Hematopoietic multipotent progenitor cell treated with erythropoietin and hydrocortisone succinate and interleukin-3 and kit ligand, for 17 days (in vitro differentiated cells): ENCODE data around the gene SMYD3.
A peak's percentile ranks its signal among the peaks of the same experiment; 100 is the strongest.

ENCODE experiments used
- DNase-seq: peaks from one replicate; pipeline ENCODE4 v3.0.0-alpha.2; 2015; ENCODE audit warnings: low spot score

SMYD3 gene

DNA sequence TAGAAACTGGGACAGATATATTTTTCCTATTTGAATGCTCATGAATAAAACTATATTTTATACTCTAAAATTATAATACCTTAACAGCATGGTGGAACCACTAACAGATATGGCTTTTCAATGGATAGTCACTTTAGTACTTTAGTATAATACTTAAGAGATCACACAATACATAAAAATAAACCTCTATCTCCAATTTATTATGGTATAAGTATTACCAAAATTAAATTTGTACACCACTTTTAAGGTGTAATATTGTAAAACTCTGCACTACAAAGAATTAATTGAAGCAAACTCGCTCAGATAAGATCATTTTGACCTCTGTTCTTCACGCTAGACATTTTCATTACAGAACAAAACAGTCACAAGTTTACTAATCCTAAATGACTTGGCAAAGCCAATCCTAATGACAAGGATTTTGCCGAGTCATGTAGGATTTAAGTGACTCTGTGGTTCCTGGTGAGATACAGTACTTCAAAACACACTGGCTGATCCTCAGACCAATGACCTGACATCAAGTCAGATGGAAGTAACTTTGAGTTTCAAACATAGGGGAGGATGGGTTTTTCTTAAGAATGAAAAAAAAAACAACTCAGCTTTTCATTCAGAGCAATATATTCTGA lies 200.6 kb downstream of the SMYD3 start:
- peak; percentile 43 for DNase-seq

DNA sequence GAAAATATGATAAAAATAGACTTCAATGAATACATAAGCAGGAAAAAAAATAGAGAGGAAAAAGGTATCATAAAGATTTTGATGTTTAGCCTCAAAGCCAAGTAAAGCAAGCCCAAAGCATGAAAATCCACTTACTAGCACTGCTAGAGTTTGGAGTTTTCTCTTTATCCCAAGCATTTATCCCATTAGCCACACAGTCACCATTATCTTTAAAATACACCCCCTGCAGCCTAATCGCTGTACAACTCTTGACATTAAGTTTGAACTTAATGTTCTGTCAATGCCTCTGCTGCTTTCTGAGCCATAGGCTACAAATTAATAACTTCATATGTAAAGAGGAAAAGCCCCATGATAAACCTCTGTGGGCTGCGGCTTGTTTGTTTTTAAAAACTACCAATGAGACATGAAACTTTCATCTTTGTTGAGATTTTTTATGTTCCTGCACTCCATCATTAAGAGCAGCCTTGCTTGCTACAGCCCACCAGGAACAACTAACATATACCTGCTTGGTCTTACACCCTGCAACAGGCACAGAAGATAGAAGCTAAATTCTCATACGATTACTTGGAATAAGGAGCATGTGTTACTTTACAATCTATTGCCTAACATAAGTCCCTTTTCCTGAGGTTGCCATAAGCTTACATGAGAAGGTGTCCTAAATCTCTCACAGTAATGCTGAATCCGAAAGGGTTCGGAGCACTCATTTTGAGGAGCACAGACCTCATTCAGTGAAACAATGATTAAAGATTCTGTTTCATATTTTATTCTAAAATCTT lies 202.4 kb downstream of the SMYD3 start:
- DNase-seq, result no peak

DNA sequence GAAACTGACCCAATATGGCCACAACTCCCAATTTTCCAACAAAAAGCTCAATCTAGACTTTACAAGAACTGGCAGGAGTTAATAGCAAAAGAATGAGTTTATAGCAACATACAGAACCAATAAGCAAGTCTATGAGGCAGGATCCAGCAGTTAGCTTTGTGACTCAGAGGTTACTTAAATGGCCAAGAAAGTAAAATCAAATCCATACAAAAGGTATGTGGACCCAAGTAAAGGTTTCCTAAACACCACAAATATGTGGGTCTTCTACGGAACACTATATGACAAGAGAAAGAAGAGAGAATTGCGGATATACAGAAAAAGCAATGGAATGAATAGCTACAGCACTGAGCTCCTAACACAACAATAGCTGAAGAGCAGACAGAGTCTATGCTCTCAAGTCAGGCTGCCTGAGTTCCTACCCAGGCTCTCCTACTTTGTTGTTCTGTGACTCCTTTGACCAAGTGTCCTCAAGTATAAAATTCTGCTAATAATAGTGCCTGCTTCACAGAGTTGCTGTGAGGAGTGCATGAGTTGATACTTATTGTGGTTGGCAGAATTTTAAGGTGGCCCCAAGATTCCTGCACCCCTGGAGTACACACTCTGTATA lies 204.3 kb downstream of the SMYD3 start:
- no peak for DNase-seq

DNA sequence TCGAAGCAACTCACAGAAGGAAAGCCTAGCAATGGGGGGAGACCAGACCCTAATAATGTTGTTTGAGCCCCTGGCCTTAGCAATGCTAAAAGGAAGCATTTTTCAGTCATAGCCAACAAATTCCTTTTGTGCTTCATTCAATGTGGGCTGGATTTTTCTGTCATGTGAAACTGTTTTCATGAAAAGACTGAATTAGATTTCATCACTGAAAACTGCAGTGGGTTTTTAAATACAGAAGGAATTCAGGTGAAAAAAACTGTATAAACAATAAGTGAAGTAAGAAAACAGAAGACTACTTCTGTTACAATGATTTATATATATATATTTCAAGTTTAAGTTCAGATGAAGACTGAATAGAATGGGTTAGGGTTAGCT lies 204.8 kb downstream of the SMYD3 start:
- DNase-seq, result no peak

DNA sequence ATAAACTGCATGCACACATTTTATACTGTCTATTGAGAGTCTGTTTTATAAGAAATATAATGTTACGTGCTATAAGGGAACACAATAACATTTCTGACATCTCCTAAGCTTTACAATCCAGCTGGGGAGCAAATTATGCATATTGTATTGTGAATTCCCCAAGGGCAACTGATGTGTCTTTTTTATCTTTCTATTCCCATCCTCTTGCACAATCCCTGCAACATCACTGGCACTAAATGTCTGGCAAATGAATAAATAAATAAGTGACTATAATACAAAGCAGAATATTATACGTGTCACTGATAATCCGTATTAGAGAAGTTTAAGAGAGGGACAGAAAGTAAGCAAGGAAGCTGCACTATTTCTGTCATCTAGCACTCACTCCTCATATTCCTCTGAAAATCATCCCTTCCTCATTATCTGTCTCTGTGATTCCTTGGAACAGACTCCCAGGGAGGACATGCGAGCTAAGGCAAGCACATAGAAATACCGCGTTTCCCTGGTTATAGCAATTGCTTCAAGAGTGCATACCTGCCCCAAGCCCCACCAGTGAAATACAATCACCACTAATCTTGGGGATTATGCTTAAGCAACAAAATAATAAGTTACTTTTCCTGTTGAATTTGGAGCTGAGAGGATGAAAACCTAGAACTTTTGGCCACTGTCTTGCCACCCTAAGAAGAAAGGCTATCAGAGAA lies 205.4 kb downstream of the SMYD3 start:
- DNase-seq, result no peak

DNA sequence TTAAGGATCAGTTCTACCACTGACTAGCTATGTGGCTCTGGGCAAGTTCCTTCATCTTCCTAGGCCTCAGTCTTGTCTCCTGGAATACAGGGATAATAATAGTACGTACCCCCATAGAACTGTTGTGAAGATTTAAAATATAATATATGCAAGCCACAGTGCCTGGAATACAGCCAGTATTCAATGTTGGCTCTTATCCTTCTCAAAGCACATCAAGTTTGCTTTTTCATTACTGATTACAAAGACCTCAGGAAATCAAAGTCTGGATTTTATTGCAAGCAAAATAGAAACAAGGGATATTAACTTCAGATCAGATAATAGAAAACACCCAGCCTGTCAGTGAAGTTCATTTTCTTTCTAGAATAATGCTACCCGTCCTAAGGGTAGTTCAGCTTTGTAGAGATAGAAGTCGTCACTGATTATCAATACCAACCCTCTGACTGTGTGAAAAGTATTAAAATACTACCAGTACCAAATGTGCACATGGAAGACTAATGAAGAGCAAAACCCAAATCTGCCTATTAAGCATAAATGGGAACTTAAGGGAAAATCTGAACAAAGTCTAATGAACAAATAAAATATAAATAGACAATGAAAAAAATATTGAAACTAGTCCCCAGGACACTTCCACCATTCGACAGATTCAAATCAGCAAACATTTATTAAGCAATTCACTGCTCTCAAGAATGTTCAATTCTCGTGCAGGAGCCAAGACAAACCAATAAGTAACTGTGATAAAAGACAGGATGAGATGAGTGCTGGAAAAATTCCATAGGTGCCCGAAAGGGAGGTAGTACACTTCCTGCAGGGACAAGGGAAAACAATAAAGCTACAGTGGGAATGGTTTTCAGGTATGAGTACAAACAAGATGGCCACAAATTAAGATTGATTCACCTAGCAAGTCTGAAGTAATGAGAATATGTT lies 206.2 kb downstream of the SMYD3 start:
- no peak for DNase-seq

DNA sequence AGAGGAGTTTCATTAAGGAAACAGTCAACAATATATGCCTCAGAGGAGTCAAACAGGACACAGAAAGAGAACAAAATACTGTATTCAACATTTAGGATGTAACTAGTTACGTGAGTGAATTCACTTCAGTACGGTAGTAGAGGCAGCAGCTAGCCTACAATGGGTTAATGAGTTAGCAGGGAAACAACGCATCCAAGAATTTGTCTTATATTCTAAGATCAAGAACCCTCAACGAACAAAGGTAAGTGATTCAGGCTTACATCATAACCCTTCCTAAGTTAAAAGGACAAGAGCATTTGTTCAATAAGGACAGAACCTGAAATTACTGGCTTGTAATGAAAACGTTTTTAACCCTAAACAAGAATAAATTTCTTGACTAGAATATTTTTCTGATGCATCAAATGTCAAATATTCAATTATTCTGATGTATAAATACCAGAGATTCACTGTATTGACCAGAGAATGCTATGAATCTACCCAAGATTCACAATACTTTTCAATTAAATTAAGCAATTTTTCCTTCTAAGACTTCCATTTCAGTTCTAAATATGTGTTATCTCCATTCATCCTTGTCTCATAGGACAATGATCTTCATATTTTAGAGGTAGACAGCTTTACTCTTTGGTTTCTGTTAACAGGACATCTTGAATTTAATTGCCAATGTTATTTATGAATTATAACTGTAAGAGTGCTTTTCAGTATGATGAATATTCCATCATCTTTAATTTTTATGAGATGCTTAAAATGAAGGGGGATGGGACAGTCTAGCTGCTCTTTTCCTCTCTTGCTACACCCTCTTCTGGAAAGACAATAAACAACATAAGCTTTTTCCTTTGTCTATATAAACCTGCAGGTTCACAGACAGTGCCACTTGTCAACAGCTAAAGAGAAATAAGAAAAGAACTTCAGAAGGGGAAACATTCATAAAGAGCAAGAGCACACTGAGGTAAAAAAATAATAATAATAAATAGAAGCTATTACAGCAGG lies 209.5 kb downstream of the SMYD3 start:
- no peak for DNase-seq

DNA sequence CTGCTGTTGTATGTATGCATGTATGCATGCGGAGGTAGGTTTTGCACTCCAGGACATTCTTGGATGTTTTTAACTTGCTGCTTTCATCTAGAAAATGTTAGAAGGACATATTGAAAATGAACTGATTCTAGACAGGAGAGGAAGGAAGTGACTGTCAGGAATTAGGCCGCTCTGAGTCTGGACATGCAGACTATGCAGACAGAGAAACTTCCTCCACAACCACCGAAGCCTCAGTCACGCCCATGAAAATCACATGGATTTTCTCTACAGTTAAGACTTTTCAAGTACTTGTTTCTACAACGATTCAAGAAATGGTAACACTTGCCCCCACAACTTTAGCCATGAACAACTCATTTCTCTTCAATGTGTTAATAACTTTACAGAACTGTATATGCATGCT lies 211.1 kb downstream of the SMYD3 start:
- DNase-seq, result no peak

DNA sequence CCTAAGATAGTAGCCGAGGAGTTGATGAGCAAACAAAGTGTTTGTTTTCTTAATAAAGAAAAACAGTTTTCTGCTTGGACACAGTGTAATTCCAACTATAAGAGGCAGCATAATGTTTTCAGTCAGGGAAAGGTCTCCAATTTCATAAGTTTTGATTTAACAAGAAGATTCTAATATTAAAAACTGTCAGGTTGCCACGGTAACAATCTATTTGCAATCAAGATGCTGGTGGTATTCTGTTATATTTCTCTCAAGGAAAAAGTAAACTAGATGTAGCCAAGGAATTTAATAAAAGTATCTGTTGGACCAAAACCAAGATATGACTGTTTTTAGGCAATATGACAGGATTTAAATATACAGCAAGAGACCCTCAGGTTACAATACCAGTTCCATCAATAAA lies 211.7 kb downstream of the SMYD3 start:
- no peak for DNase-seq

DNA sequence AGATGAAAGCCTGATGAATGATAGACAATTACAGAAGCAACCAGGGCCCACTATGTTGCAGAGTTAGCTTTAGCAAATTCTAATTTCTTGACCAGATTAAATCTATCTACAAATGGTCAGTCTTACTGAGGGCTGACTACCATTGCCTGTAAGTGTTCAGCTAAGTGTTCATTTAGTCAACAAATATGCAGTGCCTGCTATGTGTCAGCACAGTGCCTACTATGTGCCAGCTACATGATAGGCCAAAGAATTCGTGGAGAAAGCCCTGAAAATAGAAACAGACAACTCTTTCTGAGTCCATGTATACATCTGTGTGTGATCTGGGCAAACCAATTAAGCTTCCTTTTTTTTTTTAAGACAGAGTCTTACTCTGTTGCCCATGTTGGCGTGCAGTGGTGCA lies 212.8 kb downstream of the SMYD3 start:
- DNase-seq, result no peak

DNA sequence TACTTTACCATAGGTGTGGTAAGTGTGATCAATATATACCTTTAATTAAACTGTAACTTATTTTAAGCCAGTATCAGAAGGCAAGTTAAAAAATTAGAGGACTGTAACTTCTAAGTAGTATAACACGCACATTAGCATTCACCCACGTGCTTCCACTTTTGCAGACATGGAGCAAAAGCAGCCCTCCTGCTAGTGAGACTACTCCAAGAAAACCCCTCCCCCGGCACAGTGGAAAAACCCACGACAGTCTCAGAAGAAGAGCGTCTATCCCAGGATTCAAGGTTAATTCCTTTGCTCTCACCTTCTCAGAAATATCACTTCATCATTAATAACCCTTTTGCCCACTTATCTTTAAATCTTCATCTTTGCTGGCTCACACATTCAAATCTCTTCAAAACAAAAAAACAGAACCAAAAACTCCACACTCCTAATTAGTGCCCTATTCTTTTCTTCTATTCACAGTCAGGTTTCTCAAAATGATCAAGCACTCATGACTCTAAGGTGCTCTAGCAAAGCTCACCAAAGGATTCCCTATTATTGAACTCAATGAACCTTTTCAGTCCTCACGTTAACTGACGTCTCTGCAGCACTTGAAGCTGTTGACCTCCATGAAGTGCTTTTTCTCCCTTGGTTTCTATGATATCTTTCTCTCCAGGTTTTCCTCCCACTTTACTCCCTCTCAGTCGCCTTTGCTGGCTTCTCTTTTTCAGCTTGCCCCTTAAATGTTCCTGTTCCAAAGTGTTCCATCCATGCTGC lies 213.5 kb downstream of the SMYD3 start:
- DNase-seq, result no peak

DNA sequence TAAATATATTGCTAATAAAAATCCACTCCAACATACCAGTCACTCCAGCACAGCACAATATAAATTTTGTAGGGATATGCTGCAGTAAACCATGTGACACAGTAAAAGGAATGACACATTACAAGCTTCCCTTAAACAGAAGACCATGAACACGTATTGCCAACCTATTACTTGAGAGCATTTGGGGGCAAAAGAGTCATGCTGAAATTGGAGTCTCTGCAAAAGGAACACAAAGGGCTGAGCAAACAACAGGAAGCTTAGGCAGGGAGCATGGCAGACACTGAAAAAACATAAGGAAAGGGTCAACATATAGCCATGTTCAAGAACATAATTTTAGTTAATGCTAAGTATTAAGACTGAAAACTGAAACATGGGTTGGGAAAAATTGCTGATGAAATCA lies 214.5 kb downstream of the SMYD3 start:
- no peak for DNase-seq

DNA sequence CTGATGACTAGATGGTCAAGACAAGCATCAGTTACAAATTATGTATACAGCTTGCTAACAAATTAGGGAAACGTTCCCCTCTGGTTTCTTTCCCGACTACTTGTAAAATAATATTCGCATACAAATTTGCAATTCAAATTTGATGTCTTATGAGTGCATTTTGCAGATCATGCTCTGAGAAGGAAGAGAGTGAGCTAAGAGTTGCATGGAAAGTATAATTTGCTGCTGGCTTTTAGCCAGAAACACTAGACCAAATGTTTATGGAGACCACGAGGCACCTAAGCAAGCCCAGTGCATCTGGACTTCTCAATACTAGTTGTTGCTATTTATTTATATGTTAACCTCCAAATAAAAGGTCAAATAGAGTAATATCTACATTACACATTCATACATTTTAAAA lies 216.0 kb downstream of the SMYD3 start:
- no peak for DNase-seq

DNA sequence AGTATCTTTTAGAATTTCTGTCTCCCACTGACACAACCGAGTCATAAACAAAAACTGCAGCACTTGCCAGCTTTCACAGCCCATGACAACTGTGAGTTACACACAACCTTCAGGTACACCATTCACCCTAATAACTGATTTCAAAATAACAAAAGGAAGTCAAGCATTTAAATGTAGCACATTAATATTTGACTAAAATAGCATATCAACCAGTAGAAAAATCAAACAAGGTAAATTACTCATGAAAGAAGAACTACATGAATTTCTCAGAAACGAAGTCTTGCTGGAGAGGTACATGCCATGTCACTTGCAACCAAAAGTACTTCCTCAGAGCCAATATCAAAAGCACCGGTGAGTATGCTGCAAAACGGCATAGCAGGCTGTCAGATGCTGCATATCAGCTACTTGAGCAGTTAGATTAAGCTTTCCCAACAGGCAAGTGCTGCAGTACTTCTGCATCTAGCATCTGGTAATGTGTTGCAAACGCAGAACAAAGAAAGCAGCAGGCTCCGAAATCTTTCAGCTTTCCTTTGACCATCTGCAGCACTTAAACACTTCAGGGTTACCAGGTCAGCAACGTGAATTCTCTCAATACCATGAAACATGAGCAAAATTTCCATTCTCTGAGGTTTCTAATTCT lies 223.2 kb downstream of the SMYD3 start:
- no peak for DNase-seq

DNA sequence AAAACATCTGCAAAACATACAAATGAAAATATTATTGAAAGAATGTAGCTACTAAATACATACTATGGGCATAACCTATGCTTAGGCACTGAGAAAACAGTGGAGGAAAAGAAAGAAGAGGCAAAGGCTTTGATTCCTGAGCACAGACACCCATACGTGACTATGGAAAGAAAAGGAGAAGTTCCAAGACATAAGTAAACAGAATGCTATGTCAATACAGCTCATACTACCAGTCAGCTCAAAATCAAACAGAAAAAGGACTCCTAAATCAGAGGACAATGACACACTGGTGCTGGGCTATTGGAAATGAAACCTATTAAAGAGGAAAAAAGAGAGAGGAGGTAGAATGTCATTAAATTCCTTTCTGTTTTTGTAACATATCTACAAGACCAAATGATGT lies 225.4 kb downstream of the SMYD3 start:
- DNase-seq, result no peak

DNA sequence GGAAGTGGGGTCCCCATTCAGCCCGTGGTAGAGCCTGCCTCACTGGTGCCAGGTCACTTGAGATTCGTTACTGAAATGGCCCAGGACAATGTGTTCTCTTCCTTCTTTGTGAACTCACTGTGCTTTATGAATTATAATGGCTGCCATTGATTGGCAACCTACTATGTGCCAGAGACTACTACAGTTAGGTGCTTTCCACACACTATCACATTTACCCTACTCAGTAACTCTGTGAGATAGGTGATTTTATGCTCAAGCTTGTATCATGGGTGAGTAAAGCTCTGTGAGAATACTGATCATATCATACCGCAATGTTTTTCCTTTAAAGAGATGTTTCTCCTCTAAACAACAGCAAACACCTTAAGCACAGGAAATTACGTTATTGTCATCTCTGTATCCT lies 225.9 kb downstream of the SMYD3 start:
- DNase-seq, result no peak

DNA sequence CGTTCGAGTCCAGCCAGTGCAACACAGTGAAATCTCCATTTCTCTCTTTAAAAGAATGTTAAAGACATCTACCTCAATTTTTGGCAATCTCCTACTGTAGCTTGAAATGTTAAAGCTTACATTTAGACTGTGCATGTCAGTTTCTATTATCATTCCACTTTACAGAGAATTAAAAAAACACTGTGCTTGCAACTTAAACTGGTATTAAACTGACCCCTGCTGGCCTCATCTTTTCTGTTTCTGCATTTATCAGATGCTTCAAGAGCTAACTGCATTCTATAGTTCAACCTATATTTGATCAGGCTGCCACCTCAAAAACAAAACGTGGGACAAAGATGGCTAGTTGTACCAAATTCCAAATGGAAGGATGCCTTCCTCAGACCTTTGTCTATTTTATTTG lies 226.5 kb downstream of the SMYD3 start:
- no peak for DNase-seq

DNA sequence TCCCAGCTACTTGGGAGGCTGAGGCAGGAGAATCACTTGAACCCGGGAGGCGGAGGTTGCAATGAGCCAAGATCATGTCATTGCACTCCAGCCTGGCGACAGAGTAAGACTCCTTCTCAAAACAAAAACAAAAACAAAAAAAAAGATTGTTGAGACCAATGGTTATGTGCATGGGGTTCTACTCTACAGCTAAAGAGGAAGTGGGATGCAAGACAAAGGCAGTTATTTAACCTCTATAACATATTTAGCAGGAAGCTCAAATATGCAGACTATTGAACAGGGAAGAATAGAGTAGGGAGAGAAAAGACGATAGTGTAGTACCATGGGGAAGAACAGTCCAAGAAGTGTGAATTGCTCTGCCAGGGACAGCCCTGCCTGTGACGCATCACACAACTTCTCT lies 227.7 kb downstream of the SMYD3 start:
- DNase-seq, result no peak

DNA sequence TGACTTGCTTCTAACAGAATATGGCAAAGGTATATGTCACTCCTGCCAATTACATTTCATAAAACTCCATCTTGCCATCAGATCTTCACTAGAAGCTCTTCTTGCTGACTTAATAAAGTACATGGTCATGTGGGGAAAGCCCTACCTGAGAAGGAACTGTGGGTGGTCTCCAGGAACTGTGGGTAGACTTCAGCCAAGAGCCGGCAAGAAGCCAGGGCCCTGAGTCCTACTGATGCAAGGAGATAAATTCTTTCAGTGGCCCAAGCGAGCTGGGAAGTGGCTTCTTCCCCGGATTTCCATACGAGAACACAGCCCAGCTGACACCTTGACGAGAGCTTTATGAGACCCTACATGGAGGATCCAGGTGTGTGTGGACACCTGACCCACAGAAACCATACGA lies 228.7 kb downstream of the SMYD3 start:
- no peak for DNase-seq
